GM06990 (cell line): ENCODE results near the gene KAT6B.

ENCODE experiments used
- DNase-seq: peaks from one replicate; pipeline ENCODE4 v3.0.0-alpha.2; 2011; ENCODE audit not compliant: insufficient read length; ENCODE audit errors: extremely low read depth
- H3K27me3 ChIP-seq: replicated peaks from 2 replicates; pipeline ENCODE4 v1.6.0; 2011; ENCODE audit warnings: low read length; ENCODE audit not compliant: control insufficient read depth, insufficient read depth
- H3K36me3 ChIP-seq: 2 replicates; pipeline ENCODE4 v1.5.1; 2011; ENCODE audit warnings: low read length; ENCODE audit not compliant: control insufficient read depth, insufficient read depth
- H3K4me3 ChIP-seq: replicated peaks from 2 replicates; pipeline ENCODE4 v1.5.1; 2011; ENCODE audit warnings: low read depth, mild to moderate bottlenecking, control low read depth, low read length
- CTCF ChIP-seq: IDR thresholded peaks from 2 replicates; pipeline ENCODE4 v1.5.1; 2011; ENCODE audit warnings: low read length, control low read depth, mild to moderate bottlenecking, inconsistent platforms; ENCODE audit not compliant: insufficient read depth, poor library complexity, severe bottlenecking

The KAT6B gene

GRCh38 chr10:75028748-75029147, 202.3 kb downstream of the KAT6B start:
- Histone ChIP-seq H3K4me3 (no peak overlapping the region), H3K36me3 (peaks cover 15% of the 10 kb centered on the region), H3K27me3 (no peaks in the 10 kb centered on the region)
- no peak for DNase-seq
- no peak for TF ChIP-seq CTCF

- no peak for TF ChIP-seq CTCF
Measured at GRCh38 chr10:75029420-75029819, 203.0 kb downstream of the KAT6B start.

GRCh38 chr10:75029857-75030256, 203.5 kb downstream of the KAT6B start:
- no peak overlapping the region for H3K4me3 ChIP-seq
- TF ChIP-seq CTCF, result no peak
- no peaks in the 10 kb centered on the region for H3K27me3 ChIP-seq
- DNase-seq, result no peak
- H3K36me3 ChIP-seq, result peaks cover 14% of the 10 kb centered on the region

More at GRCh38 chr10:75029420-75029819, 203.0 kb downstream of the KAT6B start:
- no peak for DNase-seq
- Histone ChIP-seq H3K36me3 (peaks cover 15% of the 10 kb centered on the region), H3K27me3 (no peaks in the 10 kb centered on the region), H3K4me3 (no peak overlapping the region)

- no peaks in the 10 kb centered on the region for H3K27me3 ChIP-seq
- no peak for DNase-seq
- H3K4me3 ChIP-seq, result no peak overlapping the region
- no peak for TF ChIP-seq CTCF
- peaks cover 11% of the 10 kb centered on the region for H3K36me3 ChIP-seq
Measured at GRCh38 chr10:75030371-75030770, 204.0 kb downstream of the KAT6B start.

- TF ChIP-seq CTCF, result no peak
- peaks cover 11% of the 10 kb centered on the region for H3K36me3 ChIP-seq
- no peak for DNase-seq
- no peaks in the 10 kb centered on the region for H3K27me3 ChIP-seq
- H3K4me3 ChIP-seq, result no peak overlapping the region
Measured at GRCh38 chr10:75032119-75032518, 205.7 kb downstream of the KAT6B start.

- no peaks in the 10 kb centered on the region for H3K27me3 ChIP-seq
- DNase-seq, result no peak
- no peak overlapping the region for H3K4me3 ChIP-seq
- peaks cover 11% of the 10 kb centered on the region for H3K36me3 ChIP-seq
- TF ChIP-seq CTCF, result no peak
Measured at GRCh38 chr10:75032813-75033212, 206.4 kb downstream of the KAT6B start.
